Measurements from ENCODE around the gene STRN. TPM values are rescaled to one million over a fixed set of nuclear protein-coding genes. Genes with fewer than 3 reads are reported as not detected.
A peak's percentile ranks its signal among the peaks of the same experiment; 100 is the strongest.

The STRN gene
- total RNA-seq, 1 experiment from 2014 or later, result 37.6 TPM

GRCh38 chr2:36921984-36922383 is 44.4 kb downstream of the STRN start:
- TF ChIP-seq EZH2 (IDR thresholded peaks at IDR 0.05; ENCODE audit: low read depth), result no peak
- no peak for TF ChIP-seq CTCF (conservative IDR thresholded peaks at IDR 0.05)
- Histone ChIP-seq H3K79me2 (ENCODE audit: low read depth) (no peaks in the 10 kb centered on the region; the same call in 1 of the 2 replicates), H3K27me3 (ENCODE audit: insufficient read depth, low read depth) (no peaks in the 10 kb centered on the region), H4K20me1 (ENCODE audit: insufficient read depth) (no peaks in the 10 kb centered on the region), H3K9me3 (ENCODE audit: insufficient read depth, low read depth) (no peaks in the 10 kb centered on the region), H3K4me1 (replicated peaks; ENCODE audit: insufficient read depth) (peaks cover 8% of the 10 kb centered on the region; the same call in 1 of the 2 replicates), H3K9me2 (ENCODE audit: insufficient read depth) (no peaks in the 10 kb centered on the region), H3K36me3 (ENCODE audit: low read depth) (peaks cover 9% of the 10 kb centered on the region; the same call in 1 of the 2 replicates), H3K4me3 (no peak overlapping the region), H2AFZ (no peak overlapping the region), H3K27ac (no peak overlapping the region), H3K4me2 (no peak overlapping the region), H3F3A (ENCODE audit: insufficient read depth, low read depth) (peaks cover 7% of the 10 kb centered on the region)
- intact Hi-C loops (cut with micrococcal nuclease; ENCODE audit: unreplicated experiment), result no loop called here
- CTCF ChIA-PET, result no interaction called here
- no TSS peak for BruUV-seq (replicated peaks)
- no peak for DNase-seq
- POLR2A ChIA-PET (ENCODE audit: unreplicated experiment), result no interaction called here

DNA sequence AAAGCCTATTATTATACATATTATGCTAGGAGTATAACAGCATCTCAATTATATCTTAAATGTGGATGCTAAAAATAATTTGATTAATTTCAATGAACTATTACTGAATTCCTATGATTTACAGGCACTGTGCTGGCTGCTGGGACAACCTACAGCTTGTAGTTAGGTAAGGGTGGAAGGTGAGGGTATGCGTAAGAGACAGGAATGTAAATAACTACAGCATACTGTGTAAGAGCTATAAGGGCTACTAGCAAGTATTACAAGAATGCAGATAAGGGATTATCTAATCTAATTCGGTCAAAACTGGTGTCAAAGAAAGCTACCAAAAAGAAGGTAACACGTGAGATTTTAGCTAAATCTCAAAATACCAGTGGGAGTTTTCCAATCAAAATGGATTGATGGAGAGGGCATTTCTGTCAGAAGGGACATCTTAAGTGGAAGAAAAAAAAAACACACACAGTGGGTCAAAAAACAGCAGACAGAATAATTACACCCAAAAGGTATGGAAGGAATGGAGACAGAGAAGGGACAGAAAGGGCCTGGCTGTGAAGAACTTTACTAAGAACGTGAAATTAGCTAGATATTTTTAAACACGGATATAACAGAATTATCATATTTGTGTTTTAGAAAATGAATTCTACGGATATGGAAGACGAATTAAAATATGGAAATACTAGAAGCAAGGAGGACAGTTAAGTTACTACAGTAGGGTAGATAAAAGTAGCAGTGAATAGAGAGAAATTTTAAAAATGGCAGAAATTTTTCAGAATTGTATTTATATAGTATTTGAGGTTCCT is 47.1 kb downstream of the STRN start:
- POLR2A ChIA-PET (ENCODE audit: unreplicated experiment), result interaction anchor here (0.5 kb wide), 1 partner anchor 29 kb away, joined by 3 read pairs; no protein-coding TSS in a partner anchor
- no peaks in the 10 kb centered on the region; the same call in 1 of the 2 replicates for H3F3A ChIP-seq (ENCODE audit: insufficient read depth, low read depth)
- no peaks in the 10 kb centered on the region for H3K9me3 ChIP-seq (ENCODE audit: insufficient read depth, low read depth)
- TF ChIP-seq EZH2 (IDR thresholded peaks at IDR 0.05; ENCODE audit: low read depth) (no peak), CTCF (conservative IDR thresholded peaks at IDR 0.05) (no peak)
- DNase-seq, result peak in 1 of 2 experiments; percentile 50
- H3K27me3 ChIP-seq (ENCODE audit: insufficient read depth, low read depth), result no peaks in the 10 kb centered on the region
- H3K4me1 ChIP-seq (replicated peaks; ENCODE audit: insufficient read depth), result no peaks in the 10 kb centered on the region
- H3K9me2 ChIP-seq (ENCODE audit: insufficient read depth), result no peaks in the 10 kb centered on the region
- H2AFZ ChIP-seq, result no peak overlapping the region
- no peak overlapping the region for H3K4me3 ChIP-seq
- 0 out of 2 replicates have a peak, but pooled peaks cover 7% of the 10 kb centered on the region for H3K36me3 ChIP-seq (ENCODE audit: low read depth)
- no peak overlapping the region for H3K27ac ChIP-seq
- no TSS peak for BruUV-seq (replicated peaks)
- intact Hi-C loops (cut with micrococcal nuclease; ENCODE audit: unreplicated experiment), result no loop called here
- no peak overlapping the region for H3K4me2 ChIP-seq
- no peaks in the 10 kb centered on the region for H4K20me1 ChIP-seq (ENCODE audit: insufficient read depth)
- H3K79me2 ChIP-seq (ENCODE audit: low read depth), result no peaks in the 10 kb centered on the region; the same call in 1 of the 2 replicates
- CTCF ChIA-PET, result interaction anchor here (0.6 kb wide), 1 partner anchor 57 kb away, joined by 3 read pairs; no protein-coding TSS in a partner anchor

- POLR2A ChIA-PET (ENCODE audit: unreplicated experiment), result no interaction called here
- no peak overlapping the region for H3K4me3 ChIP-seq
- H3K9me2 ChIP-seq (ENCODE audit: insufficient read depth), result no peaks in the 10 kb centered on the region
- intact Hi-C loops (cut with micrococcal nuclease; ENCODE audit: unreplicated experiment), result no loop called here
- H3F3A ChIP-seq (ENCODE audit: insufficient read depth, low read depth), result no peaks in the 10 kb centered on the region; the same call in 1 of the 2 replicates
- BruUV-seq (replicated peaks), result no TSS peak
- H2AFZ ChIP-seq, result no peak overlapping the region
- CTCF ChIA-PET, result no interaction called here
- no peaks in the 10 kb centered on the region; the same call in 1 of the 2 replicates for H3K79me2 ChIP-seq (ENCODE audit: low read depth)
- H3K4me2 ChIP-seq, result no peak overlapping the region
- no peaks in the 10 kb centered on the region for H4K20me1 ChIP-seq (ENCODE audit: insufficient read depth)
- TF ChIP-seq CTCF (conservative IDR thresholded peaks at IDR 0.05), result peak; percentile 61
- no peak for TF ChIP-seq EZH2 (IDR thresholded peaks at IDR 0.05; ENCODE audit: low read depth)
- no peaks in the 10 kb centered on the region for H3K4me1 ChIP-seq (replicated peaks; ENCODE audit: insufficient read depth)
- H3K9me3 ChIP-seq (ENCODE audit: insufficient read depth, low read depth), result no peaks in the 10 kb centered on the region
- H3K36me3 ChIP-seq (ENCODE audit: low read depth), result 0 out of 2 replicates have a peak, but pooled peaks cover 8% of the 10 kb centered on the region
- H3K27ac ChIP-seq, result no peak overlapping the region
- no peaks in the 10 kb centered on the region for H3K27me3 ChIP-seq (ENCODE audit: insufficient read depth, low read depth)
- no peak for DNase-seq
Observed at GRCh38 chr2:36918307-36918706, 48.0 kb downstream of the STRN start.
